PC-3 (cell line): ENCODE data around the gene MBNL1.

Experiments
- CTCF ChIP-seq: fragments of 300-600 bp; sonication (generic); conservative IDR thresholded peaks from 2 replicates; pipeline ENCODE4 v1.5.1; 2017; ENCODE audit warnings: antibody characterized with exemption, low read depth, mild to moderate bottlenecking, low read length
- EZH2 ChIP-seq: fragments of 300-600 bp; sonication (generic); IDR thresholded peaks from one replicate; pipeline ENCODE4 v1.6.1; 2017; ENCODE audit warnings: antibody characterized with exemption, mild to moderate bottlenecking, low read length; ENCODE audit not compliant: unreplicated experiment
- EZH2phosphoT487 ChIP-seq: fragments of 300-600 bp; sonication (generic); IDR thresholded peaks from 2 replicates; pipeline ENCODE4 v1.6.1; 2018; ENCODE audit warnings: mild to moderate bottlenecking, antibody characterized with exemption, low read length, borderline replicate concordance

- TF ChIP-seq CTCF (no peak), EZH2 (no peak), EZH2phosphoT487 (no peak)
These were observed 90.9 kb downstream of the MBNL1 start for GRCh38 chr3:152359385-152360248.
